ENCODE measurements around the gene S100A2. TPM values are rescaled to one million over a fixed set of nuclear protein-coding genes. Genes with fewer than 3 reads are reported as not detected.
"Not testable (repeated sequence)": the region's sequence is repeated elsewhere in the genome, so short reads cannot be mapped to it uniquely, and the experiment has no call there.

The S100A2 gene
- total RNA-seq, 1 experiment from 2014 or later: 4.5 TPM

- no peak overlapping the region for H3K4me3 ChIP-seq (ENCODE audit: low read depth, low read length, poor library complexity, severe bottlenecking)
- no peaks in the 10 kb centered on the region for H3K27me3 ChIP-seq (replicated peaks; ENCODE audit: insufficient read depth, low read depth, low read length, poor library complexity)
- no peak overlapping the region for H3K27ac ChIP-seq (ENCODE audit: low read depth, low read length, poor library complexity, severe bottlenecking)
- DNase-seq (ENCODE audit: low spot score): no peak
- BruUV-seq (replicated peaks): no TSS peak
- H3K9me3 ChIP-seq (ENCODE audit: low read depth, low read length, poor library complexity, severe bottlenecking): no peaks in the 10 kb centered on the region
- no peaks in the 10 kb centered on the region for H3K36me3 ChIP-seq (ENCODE audit: insufficient read depth, low read length, poor library complexity, severe bottlenecking)
- intact Hi-C loops (cut with micrococcal nuclease; ENCODE audit: unreplicated experiment): no loop called here
- CTCF ChIA-PET: no interaction called here
- peaks cover 30% of the 10 kb centered on the region for H3K4me1 ChIP-seq (ENCODE audit: insufficient read depth, low read length, poor library complexity, severe bottlenecking)
- POLR2A ChIA-PET (ENCODE audit: low non-redundant PET): no interaction called here
- TF ChIP-seq CTCF (conservative IDR thresholded peaks at IDR 0.05; ENCODE audit: low read depth, low read length) (no peak), EZH2 (IDR thresholded peaks at IDR 0.05; ENCODE audit: borderline replicate concordance, low read depth, low read length, poor library complexity, severe bottlenecking) (no peak)
These were observed 2.2 kb downstream of the S100A2 start for GRCh38 chr1:153563483-153563901.

GRCh38 chr1:153562021-153562420 lies 3.6 kb downstream of the S100A2 start:
- POLR2A ChIA-PET (ENCODE audit: low non-redundant PET); H3K36me3 ChIP-seq (ENCODE audit: insufficient read depth, low read length, poor library complexity, severe bottlenecking); H3K27ac ChIP-seq (ENCODE audit: low read depth, low read length, poor library complexity, severe bottlenecking); BruUV-seq (replicated peaks); DNase-seq (ENCODE audit: low spot score); H3K9me3 ChIP-seq (ENCODE audit: low read depth, low read length, poor library complexity, severe bottlenecking); intact Hi-C loops (cut with micrococcal nuclease; ENCODE audit: unreplicated experiment); H3K27me3 ChIP-seq (replicated peaks; ENCODE audit: insufficient read depth, low read depth, low read length, poor library complexity); H3K4me3 ChIP-seq (ENCODE audit: low read depth, low read length, poor library complexity, severe bottlenecking); CTCF ChIA-PET: not testable (repeated sequence)
- peaks cover 20% of the 10 kb centered on the region for H3K4me1 ChIP-seq (ENCODE audit: insufficient read depth, low read length, poor library complexity, severe bottlenecking)

GRCh38 chr1:153561466-153561985 lies 4.1 kb downstream of the S100A2 start:
- Histone ChIP-seq H3K4me1 (ENCODE audit: insufficient read depth, low read length, poor library complexity, severe bottlenecking) (peaks cover 15% of the 10 kb centered on the region), H3K9me3 (ENCODE audit: low read depth, low read length, poor library complexity, severe bottlenecking) (no peaks in the 10 kb centered on the region), H3K36me3 (ENCODE audit: insufficient read depth, low read length, poor library complexity, severe bottlenecking) (no peaks in the 10 kb centered on the region), H3K4me3 (ENCODE audit: low read depth, low read length, poor library complexity, severe bottlenecking) (no peak overlapping the region), H3K27me3 (replicated peaks; ENCODE audit: insufficient read depth, low read depth, low read length, poor library complexity) (no peaks in the 10 kb centered on the region), H3K27ac (ENCODE audit: low read depth, low read length, poor library complexity, severe bottlenecking) (no peak overlapping the region)
- intact Hi-C loops (cut with micrococcal nuclease; ENCODE audit: unreplicated experiment): no loop called here
- DNase-seq (ENCODE audit: low spot score): no peak
- BruUV-seq (replicated peaks): no TSS peak
- CTCF ChIA-PET: no interaction called here
- no peak for TF ChIP-seq EZH2 (IDR thresholded peaks at IDR 0.05; ENCODE audit: borderline replicate concordance, low read depth, low read length, poor library complexity, severe bottlenecking)
- POLR2A ChIA-PET (ENCODE audit: low non-redundant PET): no interaction called here

- Histone ChIP-seq H3K4me3 (ENCODE audit: low read depth, low read length, poor library complexity, severe bottlenecking) (no peak overlapping the region), H3K36me3 (ENCODE audit: insufficient read depth, low read length, poor library complexity, severe bottlenecking) (no peaks in the 10 kb centered on the region), H3K9me3 (ENCODE audit: low read depth, low read length, poor library complexity, severe bottlenecking) (no peaks in the 10 kb centered on the region), H3K4me1 (ENCODE audit: insufficient read depth, low read length, poor library complexity, severe bottlenecking) (peaks cover 10% of the 10 kb centered on the region), H3K27ac (ENCODE audit: low read depth, low read length, poor library complexity, severe bottlenecking) (no peak overlapping the region), H3K27me3 (replicated peaks; ENCODE audit: insufficient read depth, low read depth, low read length, poor library complexity) (no peaks in the 10 kb centered on the region)
- CTCF ChIA-PET: no interaction called here
- no peak for DNase-seq (ENCODE audit: low spot score)
- intact Hi-C loops (cut with micrococcal nuclease; ENCODE audit: unreplicated experiment): no loop called here
- TF ChIP-seq EZH2 (IDR thresholded peaks at IDR 0.05; ENCODE audit: borderline replicate concordance, low read depth, low read length, poor library complexity, severe bottlenecking) (no peak), CTCF (conservative IDR thresholded peaks at IDR 0.05; ENCODE audit: low read depth, low read length) (no peak)
- POLR2A ChIA-PET (ENCODE audit: low non-redundant PET): no interaction called here
- no TSS peak for BruUV-seq (replicated peaks)
These were observed 4.7 kb downstream of the S100A2 start for GRCh38 chr1:153560771-153561465.

Data from A673 (cell line).